Loucy (cell line): ENCODE measurements around the gene VAV2.
"Not testable (repeated sequence)": the region's sequence is repeated elsewhere in the genome, so short reads cannot be mapped to it uniquely, and the experiment has no call there.

Experiments used
- H2AFZ ChIP-seq: fragments of 200-600 bp; sonication (generic); 2 replicates; pipeline ENCODE4 v1.6.0; 2016; ENCODE audit warnings: antibody characterized with exemption, mild to moderate bottlenecking, low read length, moderate library complexity
- H3F3A ChIP-seq: fragments of 200-600 bp; 2 replicates; pipeline ENCODE4 v1.6.0; 2016; ENCODE audit warnings: antibody characterized with exemption, low read depth, mild to moderate bottlenecking
- H3K27me3 ChIP-seq: fragments of 200-600 bp; sonication (generic); 2 replicates; pipeline ENCODE4 v1.6.1; 2014; ENCODE audit warnings: low read length, mild to moderate bottlenecking; ENCODE audit not compliant: insufficient read depth, poor library complexity, severe bottlenecking
- H3K36me3 ChIP-seq: fragments of 200-600 bp; sonication (generic); 2 replicates; pipeline ENCODE4 v1.6.1; 2016; ENCODE audit warnings: low read length; ENCODE audit not compliant: insufficient read depth
- H3K4me1 ChIP-seq: fragments of 200-600 bp; sonication (generic); 2 replicates; pipeline ENCODE4 v1.5.1; 2014; ENCODE audit warnings: low read length, mild to moderate bottlenecking; ENCODE audit not compliant: insufficient read depth, poor library complexity, severe bottlenecking
- H3K4me2 ChIP-seq: fragments of 200-600 bp; sonication (generic); 2 replicates; pipeline ENCODE4 v1.6.0; 2014; ENCODE audit warnings: antibody characterized with exemption, low read length, low read depth, mild to moderate bottlenecking; ENCODE audit not compliant: poor library complexity, severe bottlenecking
- H3K4me3 ChIP-seq: fragments of 200-600 bp; sonication (generic); 2 replicates; pipeline ENCODE4 v1.5.1; 2014; ENCODE audit warnings: low read length, mild to moderate bottlenecking, mixed read lengths; ENCODE audit not compliant: poor library complexity, severe bottlenecking
- H3K79me2 ChIP-seq: fragments of 200-600 bp; sonication (generic); 2 replicates; pipeline ENCODE4 v1.6.1; 2014; ENCODE audit warnings: low read length; ENCODE audit not compliant: insufficient read depth
- H3K9ac ChIP-seq: fragments of 200-600 bp; sonication (generic); 2 replicates; pipeline ENCODE4 v1.6.0; 2014; ENCODE audit warnings: mild to moderate bottlenecking, low read depth, low read length, moderate library complexity; ENCODE audit not compliant: poor library complexity, severe bottlenecking
- H3K9me2 ChIP-seq: fragments of 200-600 bp; sonication (generic); replicated peaks from 2 replicates; pipeline ENCODE4 v1.6.1; 2016; ENCODE audit warnings: low read depth, low read length, mixed read lengths
- H3K9me3 ChIP-seq: fragments of 200-600 bp; sonication (generic); 2 replicates; pipeline ENCODE4 v1.6.1; 2014; ENCODE audit warnings: mild to moderate bottlenecking, antibody characterized with exemption, low read length, low read depth; ENCODE audit not compliant: insufficient read depth
- H4K20me1 ChIP-seq: fragments of 200-600 bp; sonication (generic); 2 replicates; pipeline ENCODE4 v1.6.0; 2014; ENCODE audit warnings: antibody characterized with exemption, low read length, mild to moderate bottlenecking; ENCODE audit not compliant: insufficient read depth, poor library complexity, severe bottlenecking
- CTCF ChIP-seq: fragments of 200-600 bp; sonication (generic); conservative IDR thresholded peaks from 2 replicates; pipeline ENCODE4 v1.5.1; 2014; ENCODE audit warnings: mild to moderate bottlenecking, antibody characterized with exemption, low read length
- EZH2phosphoT487 ChIP-seq: fragments of 200-600 bp; IDR thresholded peaks from 2 replicates; pipeline ENCODE4 v1.6.1; 2018; ENCODE audit warnings: antibody characterized with exemption, mild to moderate bottlenecking, moderate library complexity, borderline replicate concordance

The VAV2 gene

GRCh38 chr9:133926165-133926856 lies 65.8 kb downstream of the VAV2 start:
- no peak overlapping the region for H2AFZ ChIP-seq
- TF ChIP-seq CTCF = no peak
- TF ChIP-seq EZH2phosphoT487 = no peak
- H3K79me2 ChIP-seq = peaks cover 2% of the 10 kb centered on the region; the same call in 1 of the 2 replicates
- no peak overlapping the region for H3K4me3 ChIP-seq
- H3K27me3 ChIP-seq = no peaks in the 10 kb centered on the region
- no peaks in the 10 kb centered on the region for H3K4me1 ChIP-seq
- no peaks in the 10 kb centered on the region for H3K9me3 ChIP-seq
- no peak overlapping the region for H3K9ac ChIP-seq
- no peaks in the 10 kb centered on the region for H3F3A ChIP-seq
- no peaks in the 10 kb centered on the region for H4K20me1 ChIP-seq
- no peaks in the 10 kb centered on the region for H3K9me2 ChIP-seq
- no peaks in the 10 kb centered on the region for H3K36me3 ChIP-seq
- no peak overlapping the region for H3K4me2 ChIP-seq

GRCh38 chr9:133924453-133924852 lies 67.7 kb downstream of the VAV2 start:
- peaks cover 7% of the 10 kb centered on the region; the same call in 1 of the 2 replicates for H3K79me2 ChIP-seq

GRCh38 chr9:133923608-133924007 lies 68.5 kb downstream of the VAV2 start:
- H3K27me3 ChIP-seq, H3K79me2 ChIP-seq, H2AFZ ChIP-seq, H3K4me2 ChIP-seq, H3K4me1 ChIP-seq, H3K9me2 ChIP-seq, H4K20me1 ChIP-seq, H3K36me3 ChIP-seq, H3K9ac ChIP-seq, H3F3A ChIP-seq, H3K4me3 ChIP-seq, H3K9me3 ChIP-seq: not testable (repeated sequence)

More at GRCh38 chr9:133924453-133924852, 67.7 kb downstream of the VAV2 start:
- Histone ChIP-seq H3K4me1 (no peaks in the 10 kb centered on the region), H3K9me2 (no peaks in the 10 kb centered on the region), H4K20me1 (no peaks in the 10 kb centered on the region), H3K27me3 (no peaks in the 10 kb centered on the region), H3F3A (no peaks in the 10 kb centered on the region), H3K4me3 (no peak overlapping the region), H3K9ac (no peak overlapping the region), H3K36me3 (no peaks in the 10 kb centered on the region), H3K9me3 (no peaks in the 10 kb centered on the region), H2AFZ (no peak overlapping the region), H3K4me2 (no peak overlapping the region)
- TF ChIP-seq EZH2phosphoT487 (no peak), CTCF (no peak)

GRCh38 chr9:133921866-133922265 lies 70.3 kb downstream of the VAV2 start:
- TF ChIP-seq EZH2phosphoT487 (no peak), CTCF (no peak)
- H3K36me3 ChIP-seq = no peaks in the 10 kb centered on the region
- no peaks in the 10 kb centered on the region for H3F3A ChIP-seq
- no peaks in the 10 kb centered on the region for H3K9me3 ChIP-seq
- H2AFZ ChIP-seq = no peak overlapping the region
- H3K27me3 ChIP-seq = no peaks in the 10 kb centered on the region
- no peaks in the 10 kb centered on the region for H3K4me1 ChIP-seq
- no peak overlapping the region for H3K9ac ChIP-seq
- H3K4me2 ChIP-seq = no peak overlapping the region
- peaks cover 7% of the 10 kb centered on the region; the same call in 1 of the 2 replicates for H3K79me2 ChIP-seq
- H3K9me2 ChIP-seq = no peaks in the 10 kb centered on the region
- H4K20me1 ChIP-seq = no peaks in the 10 kb centered on the region
- no peak overlapping the region for H3K4me3 ChIP-seq
